HEK293 (cell line): ENCODE results near the gene OR7G1.

Experiments used
- ATF2 ChIP-seq: fragments of 450-650 bp; formaldehyde crosslinking; IDR thresholded peaks from 2 replicates; pipeline ENCODE4 v1.5.1; 2016; ENCODE audit warnings: missing biosample characterization, missing genetic modification characterization, low read depth
- CTCF ChIP-seq: fragments of 450-650 bp; formaldehyde crosslinking; IDR thresholded peaks from 2 replicates; pipeline ENCODE4 v1.5.1; 2016; ENCODE audit warnings: missing biosample characterization, missing genetic modification characterization
- PBX3 ChIP-seq: sonication (generic); formaldehyde crosslinking; IDR thresholded peaks from 2 replicates; pipeline ENCODE4 v1.8.1; 2022; ENCODE audit warnings: mild to moderate bottlenecking, moderate library complexity, missing genetic modification reagents
- REST ChIP-seq: fragments of 450-650 bp; formaldehyde crosslinking; IDR thresholded peaks from 2 replicates; pipeline ENCODE4 v1.5.1; 2016; ENCODE audit warnings: missing biosample characterization, missing genetic modification characterization
- ZBTB11 ChIP-seq: fragments of 450-650 bp; formaldehyde crosslinking; conservative IDR thresholded peaks from 2 replicates; pipeline ENCODE4 v1.5.1; 2016; ENCODE audit warnings: low read depth, missing biosample characterization, missing genetic modification characterization
- ZNF121 ChIP-seq: fragments of 450-650 bp; formaldehyde crosslinking; IDR thresholded peaks from 2 replicates; pipeline ENCODE4 v1.5.1; 2016; ENCODE audit warnings: missing biosample characterization, missing genetic modification characterization
- ZNF335 ChIP-seq: fragments of 450-650 bp; formaldehyde crosslinking; conservative IDR thresholded peaks from 2 replicates; pipeline ENCODE4 v1.5.1; 2016; ENCODE audit warnings: missing biosample characterization, missing genetic modification characterization
- ZNF837 ChIP-seq: fragments of 450-650 bp; formaldehyde crosslinking; IDR thresholded peaks from 2 replicates; pipeline ENCODE4 v1.5.1; 2016; ENCODE audit warnings: missing biosample characterization, missing genetic modification characterization
- ZNF843 ChIP-seq: fragments of 450-650 bp; formaldehyde crosslinking; IDR thresholded peaks from 2 replicates; pipeline ENCODE4 v1.5.1; 2016; ENCODE audit warnings: missing biosample characterization, missing genetic modification characterization
- ZSCAN18 ChIP-seq: fragments of 450-650 bp; formaldehyde crosslinking; IDR thresholded peaks from 2 replicates; pipeline ENCODE4 v1.5.1; 2016; ENCODE audit warnings: missing biosample characterization, missing genetic modification characterization
- TF ChIP-seq, protein P1 (sequence below): fragments of 450-650 bp; formaldehyde crosslinking; IDR thresholded peaks from 2 replicates; pipeline ENCODE4 v1.5.1; 2016; ENCODE audit warnings: missing biosample characterization, missing genetic modification characterization, borderline replicate concordance

- TF ChIP-seq REST (no peak), CTCF (tag by site-specific recombination) (no peak), ZSCAN18 (no peak), ZNF121 (tag by site-specific recombination) (no peak), ZNF837 (tag by site-specific recombination) (no peak), ATF2 (tag by site-specific recombination) (no peak), ZBTB11 (tag by site-specific recombination) (no peak), ZNF843 (tag by site-specific recombination) (no peak), ZNF335 (tag by site-specific recombination) (no peak), PBX3 (CRISPR knock-in tag) (no peak)
- TF ChIP-seq, protein P1, sequence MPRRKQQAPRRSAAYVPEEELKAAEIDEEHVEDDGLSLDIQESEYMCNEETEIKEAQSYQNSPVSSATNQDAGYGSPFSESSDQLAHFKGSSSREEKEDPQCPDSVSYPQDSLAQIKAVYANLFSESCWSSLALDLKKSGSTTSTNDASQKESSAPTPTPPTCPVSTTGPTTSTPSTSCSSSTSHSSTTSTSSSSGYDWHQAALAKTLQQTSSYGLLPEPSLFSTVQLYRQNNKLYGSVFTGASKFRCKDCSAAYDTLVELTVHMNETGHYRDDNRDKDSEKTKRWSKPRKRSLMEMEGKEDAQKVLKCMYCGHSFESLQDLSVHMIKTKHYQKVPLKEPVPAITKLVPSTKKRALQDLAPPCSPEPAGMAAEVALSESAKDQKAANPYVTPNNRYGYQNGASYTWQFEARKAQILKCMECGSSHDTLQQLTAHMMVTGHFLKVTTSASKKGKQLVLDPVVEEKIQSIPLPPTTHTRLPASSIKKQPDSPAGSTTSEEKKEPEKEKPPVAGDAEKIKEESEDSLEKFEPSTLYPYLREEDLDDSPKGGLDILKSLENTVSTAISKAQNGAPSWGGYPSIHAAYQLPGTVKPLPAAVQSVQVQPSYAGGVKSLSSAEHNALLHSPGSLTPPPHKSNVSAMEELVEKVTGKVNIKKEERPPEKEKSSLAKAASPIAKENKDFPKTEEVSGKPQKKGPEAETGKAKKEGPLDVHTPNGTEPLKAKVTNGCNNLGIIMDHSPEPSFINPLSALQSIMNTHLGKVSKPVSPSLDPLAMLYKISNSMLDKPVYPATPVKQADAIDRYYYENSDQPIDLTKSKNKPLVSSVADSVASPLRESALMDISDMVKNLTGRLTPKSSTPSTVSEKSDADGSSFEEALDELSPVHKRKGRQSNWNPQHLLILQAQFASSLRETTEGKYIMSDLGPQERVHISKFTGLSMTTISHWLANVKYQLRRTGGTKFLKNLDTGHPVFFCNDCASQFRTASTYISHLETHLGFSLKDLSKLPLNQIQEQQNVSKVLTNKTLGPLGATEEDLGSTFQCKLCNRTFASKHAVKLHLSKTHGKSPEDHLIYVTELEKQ (tag by site-specific recombination) = no peak
Observed at GRCh38 chr19:9107375-9107774, 8.2 kb downstream of the OR7G1 start, which contains the start of gene OR7G2.
